ENCODE results near the gene CALR. TPM values are rescaled to one million over a fixed set of nuclear protein-coding genes. Genes with fewer than 3 reads are reported as not detected.
A peak's percentile ranks its signal among the peaks of the same experiment; 100 is the strongest.

CALR gene
- total and polyA plus RNA-seq, 9 of the 15 experiments (the other 6 are each of a cell fraction or from before 2014, with no cell fraction given) = 126 to 811 (median 642) TPM

DNA sequence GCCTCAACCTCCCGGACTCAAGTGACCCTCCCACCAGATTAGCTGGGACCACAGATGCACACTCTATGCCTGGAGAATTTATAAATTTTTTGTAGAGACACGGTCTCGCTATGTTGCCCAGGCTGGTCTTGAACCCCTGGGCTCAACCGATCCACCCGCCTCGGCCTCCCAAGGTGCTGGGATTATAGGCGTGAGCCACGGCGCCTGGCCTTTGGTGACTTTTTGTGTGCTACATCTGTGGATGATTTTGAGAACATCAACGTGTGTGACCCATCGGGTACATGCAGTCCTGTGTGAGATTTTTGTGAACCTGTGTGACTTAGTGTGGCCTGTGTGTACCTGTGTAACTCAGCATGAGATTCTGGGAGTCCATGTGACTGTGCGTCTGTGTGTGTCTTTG, 48.3 kb downstream of the CALR start:
- ChIA-PET POLR2A (interaction anchor here (0.7 kb wide), 1 partner anchor 66 kb away, joined by 5 read pairs; no protein-coding TSS in a partner anchor), CTCF (ENCODE audit: low intra/inter-chr PET ratio) (no interaction called here)
- BruUV-seq (replicated peaks) = no TSS peak
- Histone ChIP-seq H3K36me3 (ENCODE audit: control insufficient read depth, insufficient read depth, low read length) (no peaks in the 10 kb centered on the region), H3K79me2 (ENCODE audit: control insufficient read depth, insufficient read depth, low read length) (no peaks in the 10 kb centered on the region), H3K4me3 (no peak overlapping the region), H3K4me1 (replicated peaks in 1 of 2; ENCODE audit: control insufficient read depth in 2 of 2, insufficient read depth in 2 of 2, low read length in 2 of 2) (peaks cover 19 to 57% of the 10 kb centered on the region in 2 experiments; a peak in 4 of 5 replicates), H3K9ac (ENCODE audit: insufficient read depth in 1 of 2, low read depth in 2 of 2, low read length in 2 of 2) (0 out of 4 replicates have a peak overlapping the region, but pooled peaks of 1 of the 2 experiments have one; percentile 33), H4K20me1 (replicated peaks; ENCODE audit: control insufficient read depth, insufficient read depth, low read length) (no peaks in the 10 kb centered on the region), H3K27me3 (ENCODE audit: control insufficient read depth in 2 of 2, insufficient read depth in 2 of 2, low read length in 2 of 2) (no peaks in the 10 kb centered on the region; a peak in 1 of 5 replicates), H3K27ac (ENCODE audit: extremely low read depth, low read depth, low read length) (no peak overlapping the region), H2AFZ (ENCODE audit: low read depth, low read length) (no peak overlapping the region), H3K4me2 (ENCODE audit: insufficient read depth, low read length) (no peak overlapping the region), H3K9me1 (ENCODE audit: control insufficient read depth, insufficient read depth, low read length) (no peaks in the 10 kb centered on the region), H3K9me3 (replicated peaks; ENCODE audit: control insufficient read depth, insufficient read depth, low read depth, low read length) (no peaks in the 10 kb centered on the region)
- TF ChIP-seq, protein P1, sequence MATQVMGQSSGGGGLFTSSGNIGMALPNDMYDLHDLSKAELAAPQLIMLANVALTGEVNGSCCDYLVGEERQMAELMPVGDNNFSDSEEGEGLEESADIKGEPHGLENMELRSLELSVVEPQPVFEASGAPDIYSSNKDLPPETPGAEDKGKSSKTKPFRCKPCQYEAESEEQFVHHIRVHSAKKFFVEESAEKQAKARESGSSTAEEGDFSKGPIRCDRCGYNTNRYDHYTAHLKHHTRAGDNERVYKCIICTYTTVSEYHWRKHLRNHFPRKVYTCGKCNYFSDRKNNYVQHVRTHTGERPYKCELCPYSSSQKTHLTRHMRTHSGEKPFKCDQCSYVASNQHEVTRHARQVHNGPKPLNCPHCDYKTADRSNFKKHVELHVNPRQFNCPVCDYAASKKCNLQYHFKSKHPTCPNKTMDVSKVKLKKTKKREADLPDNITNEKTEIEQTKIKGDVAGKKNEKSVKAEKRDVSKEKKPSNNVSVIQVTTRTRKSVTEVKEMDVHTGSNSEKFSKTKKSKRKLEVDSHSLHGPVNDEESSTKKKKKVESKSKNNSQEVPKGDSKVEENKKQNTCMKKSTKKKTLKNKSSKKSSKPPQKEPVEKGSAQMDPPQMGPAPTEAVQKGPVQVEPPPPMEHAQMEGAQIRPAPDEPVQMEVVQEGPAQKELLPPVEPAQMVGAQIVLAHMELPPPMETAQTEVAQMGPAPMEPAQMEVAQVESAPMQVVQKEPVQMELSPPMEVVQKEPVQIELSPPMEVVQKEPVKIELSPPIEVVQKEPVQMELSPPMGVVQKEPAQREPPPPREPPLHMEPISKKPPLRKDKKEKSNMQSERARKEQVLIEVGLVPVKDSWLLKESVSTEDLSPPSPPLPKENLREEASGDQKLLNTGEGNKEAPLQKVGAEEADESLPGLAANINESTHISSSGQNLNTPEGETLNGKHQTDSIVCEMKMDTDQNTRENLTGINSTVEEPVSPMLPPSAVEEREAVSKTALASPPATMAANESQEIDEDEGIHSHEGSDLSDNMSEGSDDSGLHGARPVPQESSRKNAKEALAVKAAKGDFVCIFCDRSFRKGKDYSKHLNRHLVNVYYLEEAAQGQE (IDR thresholded peaks at IDR 0.05; ENCODE audit: borderline replicate concordance) = no peak
- TF ChIP-seq, protein P1 (CRISPR knock-in tag; IDR thresholded peaks at IDR 0.05; ENCODE audit: low read depth) = no peak
- TF ChIP-seq, protein P2, sequence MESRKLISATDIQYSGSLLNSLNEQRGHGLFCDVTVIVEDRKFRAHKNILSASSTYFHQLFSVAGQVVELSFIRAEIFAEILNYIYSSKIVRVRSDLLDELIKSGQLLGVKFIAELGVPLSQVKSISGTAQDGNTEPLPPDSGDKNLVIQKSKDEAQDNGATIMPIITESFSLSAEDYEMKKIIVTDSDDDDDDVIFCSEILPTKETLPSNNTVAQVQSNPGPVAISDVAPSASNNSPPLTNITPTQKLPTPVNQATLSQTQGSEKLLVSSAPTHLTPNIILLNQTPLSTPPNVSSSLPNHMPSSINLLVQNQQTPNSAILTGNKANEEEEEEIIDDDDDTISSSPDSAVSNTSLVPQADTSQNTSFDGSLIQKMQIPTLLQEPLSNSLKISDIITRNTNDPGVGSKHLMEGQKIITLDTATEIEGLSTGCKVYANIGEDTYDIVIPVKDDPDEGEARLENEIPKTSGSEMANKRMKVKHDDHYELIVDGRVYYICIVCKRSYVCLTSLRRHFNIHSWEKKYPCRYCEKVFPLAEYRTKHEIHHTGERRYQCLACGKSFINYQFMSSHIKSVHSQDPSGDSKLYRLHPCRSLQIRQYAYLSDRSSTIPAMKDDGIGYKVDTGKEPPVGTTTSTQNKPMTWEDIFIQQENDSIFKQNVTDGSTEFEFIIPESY (CRISPR knock-in tag; IDR thresholded peaks at IDR 0.05) = 0 out of 2 replicates have a peak, but pooled peaks have one; percentile 39
- TF ChIP-seq, protein P3, sequence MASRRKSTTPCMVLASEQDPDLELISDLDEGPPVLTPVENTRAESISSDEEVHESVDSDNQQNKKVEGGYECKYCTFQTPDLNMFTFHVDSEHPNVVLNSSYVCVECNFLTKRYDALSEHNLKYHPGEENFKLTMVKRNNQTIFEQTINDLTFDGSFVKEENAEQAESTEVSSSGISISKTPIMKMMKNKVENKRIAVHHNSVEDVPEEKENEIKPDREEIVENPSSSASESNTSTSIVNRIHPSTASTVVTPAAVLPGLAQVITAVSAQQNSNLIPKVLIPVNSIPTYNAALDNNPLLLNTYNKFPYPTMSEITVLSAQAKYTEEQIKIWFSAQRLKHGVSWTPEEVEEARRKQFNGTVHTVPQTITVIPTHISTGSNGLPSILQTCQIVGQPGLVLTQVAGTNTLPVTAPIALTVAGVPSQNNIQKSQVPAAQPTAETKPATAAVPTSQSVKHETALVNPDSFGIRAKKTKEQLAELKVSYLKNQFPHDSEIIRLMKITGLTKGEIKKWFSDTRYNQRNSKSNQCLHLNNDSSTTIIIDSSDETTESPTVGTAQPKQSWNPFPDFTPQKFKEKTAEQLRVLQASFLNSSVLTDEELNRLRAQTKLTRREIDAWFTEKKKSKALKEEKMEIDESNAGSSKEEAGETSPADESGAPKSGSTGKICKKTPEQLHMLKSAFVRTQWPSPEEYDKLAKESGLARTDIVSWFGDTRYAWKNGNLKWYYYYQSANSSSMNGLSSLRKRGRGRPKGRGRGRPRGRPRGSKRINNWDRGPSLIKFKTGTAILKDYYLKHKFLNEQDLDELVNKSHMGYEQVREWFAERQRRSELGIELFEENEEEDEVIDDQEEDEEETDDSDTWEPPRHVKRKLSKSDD (conservative IDR thresholded peaks at IDR 0.05; ENCODE audit: low read length) = no peak
- FAIRE-seq (no peak), ATAC-seq (no peak), DNase-seq (ENCODE audit: extremely low read depth in 1 of 4, low spot score in 3 of 4) (no peak)
- 70% methylated on average over 10 of the region's 12 CpGs for WGBS (ENCODE audit: insufficient coverage, low coverage, missing lambda C conversion rate)
- intact Hi-C loops (cut with micrococcal nuclease) = no loop called here
- in situ Hi-C loops (cut with MboI) = loop anchor here (5.0 kb wide), 1 partner anchor 41 kb away; no protein-coding TSS in a partner anchor
